Keratinocyte (primary cell): Measurements from ENCODE around the gene GPR39.

ENCODE experiments used
- CTCF ChIP-seq, 3 experiments: IDR thresholded peaks in 1 of 3; conservative IDR thresholded peaks in 1 of 3; optimal IDR thresholded peaks in 1 of 3; 2 replicates in 2 of 3; 3 replicates in 1 of 3; pipeline versions ENCODE3 to v1.5.1; 2011; ENCODE audit warnings: low read length in 3 of 3, mild to moderate bottlenecking in 3 of 3, moderate library complexity in 2 of 3, control low read depth in 1 of 3, inconsistent platforms in 1 of 3; ENCODE audit not compliant: insufficient read depth in 2 of 3; ENCODE audit errors: extremely low read depth in 1 of 3
- EZH2 ChIP-seq: IDR thresholded peaks from one replicate; pipeline ENCODE4 v1.6.1; 2012; ENCODE audit warnings: inconsistent platforms, mild to moderate bottlenecking, low read length, moderate library complexity

- TF ChIP-seq CTCF (optimal IDR thresholded peaks at IDR 0.05 in 1 of 3, IDR thresholded peaks at IDR 0.05 in 1 of 3, conservative IDR thresholded peaks at IDR 0.05 in 1 of 3; ENCODE audit: extremely low read depth in 1 of 3, insufficient read depth in 2 of 3, low read length in 3 of 3): no peak
- no peak for TF ChIP-seq EZH2
Measured at GRCh38 chr2:132488491-132488890, 71.9 kb downstream of the GPR39 start.
